GM23338 (cell line): ENCODE measurements around the gene SAPCD1.

Experiments
- CREB1 ChIP-seq: fragments of 250-450 bp; sonication (Bioruptor Pico); IDR thresholded peaks from 2 replicates; pipeline ENCODE4 v1.5.0; 2020; ENCODE audit warnings: low read depth, mild to moderate bottlenecking, moderate library complexity
- CTCF ChIP-seq, 2 experiments: fragments of 200-600 bp in 1 of 2; sonication (generic) in 1 of 2; conservative IDR thresholded peaks; 2 replicates each; pipeline versions ENCODE4 v1.5.1 to v1.6.1; 2016 to 2017; ENCODE audit warnings: antibody characterized with exemption in 2 of 2, low read depth in 2 of 2, mild to moderate bottlenecking in 2 of 2, moderate library complexity in 1 of 2
- EZH2 ChIP-seq: fragments of 200-600 bp; sonication (generic); IDR thresholded peaks from one replicate; pipeline ENCODE4 v1.8.0; 2017; ENCODE audit warnings: antibody characterized with exemption, mild to moderate bottlenecking, low read depth; ENCODE audit not compliant: unreplicated experiment
- EZH2phosphoT487 ChIP-seq: fragments of 200-600 bp; sonication (generic); IDR thresholded peaks from one replicate; pipeline ENCODE4 v1.8.1; 2018; ENCODE audit warnings: antibody characterized with exemption; ENCODE audit not compliant: unreplicated experiment
- JUNB ChIP-seq: IDR thresholded peaks from one replicate; pipeline ENCODE4 v1.6.1; 2016; ENCODE audit warnings: antibody characterized with exemption; ENCODE audit not compliant: unreplicated experiment
- NANOG ChIP-seq: IDR thresholded peaks from 2 replicates; pipeline ENCODE4 v1.6.1; 2016; ENCODE audit warnings: antibody characterized with exemption, borderline replicate concordance
- POLR2AphosphoS5 ChIP-seq: IDR thresholded peaks from 2 replicates; pipeline ENCODE4 v1.6.1; 2016; ENCODE audit warnings: antibody characterized with exemption, low read depth
- REST ChIP-seq: IDR thresholded peaks from one replicate; pipeline ENCODE4 v1.6.1; 2018; ENCODE audit warnings: antibody characterized with exemption; ENCODE audit not compliant: unreplicated experiment
- STAT1 ChIP-seq: IDR thresholded peaks from one replicate; pipeline ENCODE4 v1.6.1; 2016; ENCODE audit warnings: antibody characterized with exemption; ENCODE audit not compliant: unreplicated experiment
- ZNF114 ChIP-seq: fragments of 250-450 bp; sonication (Bioruptor Pico); IDR thresholded peaks from 2 replicates; pipeline ENCODE4 v1.5.0; 2020; ENCODE audit warnings: mild to moderate bottlenecking, moderate library complexity
- ZNF331 ChIP-seq: fragments of 250-450 bp; sonication (Bioruptor Pico); IDR thresholded peaks from 2 replicates; pipeline ENCODE4 v1.5.0; 2020; ENCODE audit warnings: low read depth, mild to moderate bottlenecking, moderate library complexity
- TF ChIP-seq, protein P1 (sequence below): IDR thresholded peaks from 2 replicates; pipeline ENCODE4 v1.6.1; 2016; ENCODE audit warnings: antibody characterized with exemption
- TF ChIP-seq, protein P2 (sequence below): fragments of 250-450 bp; sonication (Bioruptor Pico); IDR thresholded peaks from 2 replicates; pipeline ENCODE4 v1.5.0; 2020; ENCODE audit warnings: mild to moderate bottlenecking, moderate library complexity

DNA sequence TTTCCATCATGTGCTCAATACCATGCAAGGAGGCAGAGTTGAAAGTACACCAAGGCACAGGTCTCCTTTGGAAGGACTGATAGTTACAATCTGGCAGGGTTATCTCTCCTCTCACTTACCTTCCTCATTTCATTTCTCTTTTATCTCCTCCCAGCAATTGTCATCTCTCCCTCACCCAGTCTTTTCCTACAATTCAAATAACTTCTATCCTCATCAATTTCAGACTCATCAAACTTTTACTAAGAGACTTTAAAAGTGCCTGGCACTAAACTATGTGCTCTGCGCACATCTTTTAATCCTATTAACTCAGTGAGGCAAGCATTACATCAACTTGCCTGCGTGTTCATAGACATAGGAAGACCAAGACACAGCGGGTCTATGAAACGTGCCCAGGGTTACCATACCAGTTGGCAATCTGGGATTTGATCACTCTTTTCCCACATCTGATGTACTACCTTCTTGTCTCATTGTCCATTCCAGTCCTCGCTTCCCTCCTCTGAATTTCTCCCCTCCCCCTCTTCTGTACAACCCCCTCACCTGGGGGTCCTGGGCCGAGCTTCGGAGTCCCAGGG lies 31.9 kb downstream of the SAPCD1 start:
- TF ChIP-seq CTCF (conservative IDR thresholded peaks at IDR 0.05; ENCODE audit: low read depth in 2 of 2) (no peak), EZH2 (no peak), ZNF114 (no peak), CREB1 (CRISPR knock-in tag) (no peak), POLR2AphosphoS5 (no peak), ZNF331 (CRISPR knock-in tag) (no peak), JUNB (no peak), REST (no peak), EZH2phosphoT487 (no peak), NANOG (no peak), STAT1 (no peak)
- TF ChIP-seq, protein P1, sequence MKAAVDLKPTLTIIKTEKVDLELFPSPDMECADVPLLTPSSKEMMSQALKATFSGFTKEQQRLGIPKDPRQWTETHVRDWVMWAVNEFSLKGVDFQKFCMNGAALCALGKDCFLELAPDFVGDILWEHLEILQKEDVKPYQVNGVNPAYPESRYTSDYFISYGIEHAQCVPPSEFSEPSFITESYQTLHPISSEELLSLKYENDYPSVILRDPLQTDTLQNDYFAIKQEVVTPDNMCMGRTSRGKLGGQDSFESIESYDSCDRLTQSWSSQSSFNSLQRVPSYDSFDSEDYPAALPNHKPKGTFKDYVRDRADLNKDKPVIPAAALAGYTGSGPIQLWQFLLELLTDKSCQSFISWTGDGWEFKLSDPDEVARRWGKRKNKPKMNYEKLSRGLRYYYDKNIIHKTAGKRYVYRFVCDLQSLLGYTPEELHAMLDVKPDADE: no peak
- TF ChIP-seq, protein P2, sequence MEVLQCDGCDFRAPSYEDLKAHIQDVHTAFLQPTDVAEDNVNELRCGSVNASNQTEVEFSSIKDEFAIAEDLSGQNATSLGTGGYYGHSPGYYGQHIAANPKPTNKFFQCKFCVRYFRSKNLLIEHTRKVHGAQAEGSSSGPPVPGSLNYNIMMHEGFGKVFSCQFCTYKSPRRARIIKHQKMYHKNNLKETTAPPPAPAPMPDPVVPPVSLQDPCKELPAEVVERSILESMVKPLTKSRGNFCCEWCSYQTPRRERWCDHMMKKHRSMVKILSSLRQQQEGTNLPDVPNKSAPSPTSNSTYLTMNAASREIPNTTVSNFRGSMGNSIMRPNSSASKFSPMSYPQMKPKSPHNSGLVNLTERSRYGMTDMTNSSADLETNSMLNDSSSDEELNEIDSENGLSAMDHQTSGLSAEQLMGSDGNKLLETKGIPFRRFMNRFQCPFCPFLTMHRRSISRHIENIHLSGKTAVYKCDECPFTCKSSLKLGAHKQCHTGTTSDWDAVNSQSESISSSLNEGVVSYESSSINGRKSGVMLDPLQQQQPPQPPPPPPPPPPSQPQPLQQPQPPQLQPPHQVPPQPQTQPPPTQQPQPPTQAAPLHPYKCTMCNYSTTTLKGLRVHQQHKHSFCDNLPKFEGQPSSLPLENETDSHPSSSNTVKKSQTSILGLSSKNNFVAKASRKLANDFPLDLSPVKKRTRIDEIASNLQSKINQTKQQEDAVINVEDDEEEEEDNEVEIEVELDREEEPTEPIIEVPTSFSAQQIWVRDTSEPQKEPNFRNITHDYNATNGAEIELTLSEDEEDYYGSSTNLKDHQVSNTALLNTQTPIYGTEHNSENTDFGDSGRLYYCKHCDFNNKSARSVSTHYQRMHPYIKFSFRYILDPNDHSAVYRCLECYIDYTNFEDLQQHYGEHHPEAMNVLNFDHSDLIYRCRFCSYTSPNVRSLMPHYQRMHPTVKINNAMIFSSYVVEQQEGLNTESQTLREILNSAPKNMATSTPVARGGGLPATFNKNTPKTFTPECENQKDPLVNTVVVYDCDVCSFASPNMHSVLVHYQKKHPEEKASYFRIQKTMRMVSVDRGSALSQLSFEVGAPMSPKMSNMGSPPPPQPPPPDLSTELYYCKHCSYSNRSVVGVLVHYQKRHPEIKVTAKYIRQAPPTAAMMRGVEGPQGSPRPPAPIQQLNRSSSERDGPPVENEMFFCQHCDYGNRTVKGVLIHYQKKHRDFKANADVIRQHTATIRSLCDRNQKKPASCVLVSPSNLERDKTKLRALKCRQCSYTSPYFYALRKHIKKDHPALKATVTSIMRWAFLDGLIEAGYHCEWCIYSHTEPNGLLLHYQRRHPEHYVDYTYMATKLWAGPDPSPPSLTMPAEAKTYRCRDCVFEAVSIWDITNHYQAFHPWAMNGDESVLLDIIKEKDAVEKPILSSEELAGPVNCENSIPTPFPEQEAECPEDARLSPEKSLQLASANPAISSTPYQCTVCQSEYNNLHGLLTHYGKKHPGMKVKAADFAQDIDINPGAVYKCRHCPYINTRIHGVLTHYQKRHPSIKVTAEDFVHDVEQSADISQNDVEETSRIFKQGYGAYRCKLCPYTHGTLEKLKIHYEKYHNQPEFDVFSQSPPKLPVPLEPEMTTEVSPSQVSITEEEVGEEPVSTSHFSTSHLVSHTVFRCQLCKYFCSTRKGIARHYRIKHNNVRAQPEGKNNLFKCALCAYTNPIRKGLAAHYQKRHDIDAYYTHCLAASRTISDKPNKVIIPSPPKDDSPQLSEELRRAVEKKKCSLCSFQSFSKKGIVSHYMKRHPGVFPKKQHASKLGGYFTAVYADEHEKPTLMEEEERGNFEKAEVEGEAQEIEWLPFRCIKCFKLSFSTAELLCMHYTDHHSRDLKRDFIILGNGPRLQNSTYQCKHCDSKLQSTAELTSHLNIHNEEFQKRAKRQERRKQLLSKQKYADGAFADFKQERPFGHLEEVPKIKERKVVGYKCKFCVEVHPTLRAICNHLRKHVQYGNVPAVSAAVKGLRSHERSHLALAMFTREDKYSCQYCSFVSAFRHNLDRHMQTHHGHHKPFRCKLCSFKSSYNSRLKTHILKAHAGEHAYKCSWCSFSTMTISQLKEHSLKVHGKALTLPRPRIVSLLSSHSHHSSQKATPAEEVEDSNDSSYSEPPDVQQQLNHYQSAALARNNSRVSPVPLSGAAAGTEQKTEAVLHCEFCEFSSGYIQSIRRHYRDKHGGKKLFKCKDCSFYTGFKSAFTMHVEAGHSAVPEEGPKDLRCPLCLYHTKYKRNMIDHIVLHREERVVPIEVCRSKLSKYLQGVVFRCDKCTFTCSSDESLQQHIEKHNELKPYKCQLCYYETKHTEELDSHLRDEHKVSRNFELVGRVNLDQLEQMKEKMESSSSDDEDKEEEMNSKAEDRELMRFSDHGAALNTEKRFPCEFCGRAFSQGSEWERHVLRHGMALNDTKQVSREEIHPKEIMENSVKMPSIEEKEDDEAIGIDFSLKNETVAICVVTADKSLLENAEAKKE (CRISPR knock-in tag): no peak
